ENCODE data around the gene NOTCH1.

Gene NOTCH1

GRCh38 chr9:136570916-136571315, 25.1 kb upstream of the NOTCH1 start:
- no peak for TF ChIP-seq CTCF (IDR thresholded peaks at IDR 0.05; ENCODE audit: low read length, missing control alignments)
- H3K4me3 ChIP-seq (replicated peaks; ENCODE audit: low read depth, low read length): no peak overlapping the region
- DNase-seq (ENCODE audit: low read depth): no peak

GRCh38 chr9:136570191-136570845, 24.5 kb upstream of the NOTCH1 start:
- no peak for DNase-seq (ENCODE audit: low read depth)
- H3K4me3 ChIP-seq (replicated peaks; ENCODE audit: low read depth, low read length): no peak overlapping the region
- TF ChIP-seq CTCF (IDR thresholded peaks at IDR 0.05; ENCODE audit: low read length, missing control alignments): no peak

- TF ChIP-seq CTCF (IDR thresholded peaks at IDR 0.05; ENCODE audit: low read length, missing control alignments): no peak
- no peak for DNase-seq (ENCODE audit: low read depth)
- no peak overlapping the region for H3K4me3 ChIP-seq (replicated peaks; ENCODE audit: low read depth, low read length)
Observed at GRCh38 chr9:136569526-136570148, 23.8 kb upstream of the NOTCH1 start.

- TF ChIP-seq CTCF (IDR thresholded peaks at IDR 0.05; ENCODE audit: low read length, missing control alignments): no peak
- H3K4me3 ChIP-seq (replicated peaks; ENCODE audit: low read depth, low read length): no peak overlapping the region
- DNase-seq (ENCODE audit: low read depth): no peak
Observed at GRCh38 chr9:136568288-136569081, 22.6 kb upstream of the NOTCH1 start.

GRCh38 chr9:136567651-136568287, 21.9 kb upstream of the NOTCH1 start:
- no peak overlapping the region for H3K4me3 ChIP-seq (replicated peaks; ENCODE audit: low read depth, low read length)

GRCh38 chr9:136566901-136567300, 21.1 kb upstream of the NOTCH1 start:
- H3K4me3 ChIP-seq (replicated peaks; ENCODE audit: low read depth, low read length): no peak overlapping the region
- DNase-seq (ENCODE audit: low read depth): no peak
- no peak for TF ChIP-seq CTCF (IDR thresholded peaks at IDR 0.05; ENCODE audit: low read length, missing control alignments)

More at GRCh38 chr9:136567651-136568287, 21.9 kb upstream of the NOTCH1 start:
- peak; percentile 75 for DNase-seq (ENCODE audit: low read depth)
- no peak for TF ChIP-seq CTCF (IDR thresholded peaks at IDR 0.05; ENCODE audit: low read length, missing control alignments)
